Activated CD4-positive, alpha-beta T cell treated with anti-CD3 and anti-CD28 coated beads for 48 hours (primary cell): ENCODE data around the gene RAB37.

Experiments
- DNase-seq: peaks from one replicate; pipeline ENCODE4 v3.0.0-alpha.2; 2020

RAB37 gene

DNA sequence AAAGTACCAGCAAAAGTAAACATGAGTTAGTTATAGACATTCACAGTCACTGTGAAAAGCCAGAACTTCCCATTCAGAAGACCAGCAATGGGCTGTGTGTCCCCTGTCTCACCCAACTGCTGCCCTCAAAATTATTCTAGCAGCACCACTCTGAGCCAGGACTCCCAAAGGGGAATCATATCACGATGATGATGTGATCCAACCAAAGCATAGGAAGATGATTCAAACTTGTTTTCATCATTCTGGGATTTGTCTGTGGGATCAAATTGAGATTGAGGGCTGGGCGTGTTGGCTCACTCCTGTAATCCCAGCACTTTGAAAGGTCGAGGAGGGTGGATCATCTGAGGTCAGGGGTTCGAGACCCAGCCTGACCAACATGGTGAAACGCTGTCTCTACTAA, 45.5 kb downstream of the RAB37 start:
- DNase-seq: no peak

- DNase-seq: no peak
These were observed 47.2 kb downstream of the RAB37 start for GRCh38 chr17:74784125-74784810.

GRCh38 chr17:74785096-74785980, 48.3 kb downstream of the RAB37 start:
- DNase-seq: peak; percentile 66

GRCh38 chr17:74785981-74786360, 48.9 kb downstream of the RAB37 start:
- no peak for DNase-seq

GRCh38 chr17:74786431-74787055, 49.5 kb downstream of the RAB37 start:
- DNase-seq: no peak

DNA sequence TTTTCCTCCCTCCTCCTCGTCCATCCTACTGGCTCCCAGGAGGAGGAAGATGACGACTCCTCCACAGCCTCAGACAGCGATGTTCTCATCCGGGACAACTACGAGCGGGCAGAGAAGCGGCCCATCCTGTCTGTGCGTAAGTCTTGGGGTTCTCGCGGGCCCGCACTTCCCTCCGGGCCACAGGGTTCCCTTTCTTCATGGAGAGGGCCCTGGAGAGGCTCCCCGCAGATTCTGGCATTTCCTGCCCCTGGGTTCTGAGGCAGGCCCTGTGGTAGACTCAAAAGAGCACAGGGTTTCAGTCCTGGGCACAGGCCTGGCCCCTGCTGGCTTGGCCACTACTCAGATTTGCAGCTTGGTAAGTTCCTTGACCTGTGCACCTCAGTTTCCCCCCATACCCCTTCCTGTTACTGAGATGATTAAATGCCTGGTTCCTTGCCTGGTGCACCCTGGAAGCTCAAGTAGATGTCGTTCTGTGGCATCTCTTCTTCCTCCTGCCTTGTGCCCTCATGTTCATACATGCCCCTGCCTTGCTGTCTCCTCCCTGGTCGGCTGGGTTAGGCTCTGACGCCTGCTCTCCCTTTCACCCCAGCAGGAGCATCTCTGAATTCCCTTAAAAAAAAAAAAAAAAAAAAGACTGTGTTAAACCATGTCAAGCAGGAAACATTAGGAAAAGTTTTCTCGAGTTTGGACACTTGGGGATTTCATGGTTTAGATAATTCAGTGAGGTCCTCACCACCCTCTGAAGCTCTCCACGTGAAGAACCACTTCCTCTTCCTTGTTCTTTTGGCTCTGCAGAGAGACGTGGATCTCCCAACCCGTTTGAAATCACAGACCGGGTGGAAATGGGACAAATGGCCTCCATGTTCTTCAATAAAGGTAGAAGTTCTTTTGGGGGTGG, 53.4 kb downstream of the RAB37 start:
- no peak for DNase-seq

DNA sequence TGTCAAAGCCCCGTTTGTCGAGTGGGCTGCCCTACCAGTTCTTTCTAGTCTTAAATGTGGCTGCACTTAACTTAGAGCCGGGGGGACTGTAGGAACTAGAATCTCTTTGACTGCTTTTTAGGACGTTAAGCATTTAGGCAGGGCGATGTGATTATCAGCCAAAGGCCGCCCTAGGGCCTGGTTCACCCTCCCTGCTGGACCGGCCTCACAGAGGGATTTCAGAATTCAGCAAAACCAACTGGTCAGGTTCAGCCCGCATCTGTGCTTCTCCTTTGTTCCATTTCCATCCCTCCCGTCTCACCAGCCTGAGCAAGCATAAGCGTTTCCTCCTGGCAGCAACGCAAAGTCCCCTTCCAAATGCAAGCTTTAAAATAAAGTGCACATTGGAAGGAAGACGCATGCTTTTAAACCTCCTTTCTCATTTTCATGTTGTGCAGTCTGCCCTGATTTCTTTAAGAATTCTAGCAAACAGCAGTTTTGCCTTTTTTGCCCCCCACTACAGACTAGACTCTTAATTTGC, 55.6 kb downstream of the RAB37 start:
- no peak for DNase-seq

DNA sequence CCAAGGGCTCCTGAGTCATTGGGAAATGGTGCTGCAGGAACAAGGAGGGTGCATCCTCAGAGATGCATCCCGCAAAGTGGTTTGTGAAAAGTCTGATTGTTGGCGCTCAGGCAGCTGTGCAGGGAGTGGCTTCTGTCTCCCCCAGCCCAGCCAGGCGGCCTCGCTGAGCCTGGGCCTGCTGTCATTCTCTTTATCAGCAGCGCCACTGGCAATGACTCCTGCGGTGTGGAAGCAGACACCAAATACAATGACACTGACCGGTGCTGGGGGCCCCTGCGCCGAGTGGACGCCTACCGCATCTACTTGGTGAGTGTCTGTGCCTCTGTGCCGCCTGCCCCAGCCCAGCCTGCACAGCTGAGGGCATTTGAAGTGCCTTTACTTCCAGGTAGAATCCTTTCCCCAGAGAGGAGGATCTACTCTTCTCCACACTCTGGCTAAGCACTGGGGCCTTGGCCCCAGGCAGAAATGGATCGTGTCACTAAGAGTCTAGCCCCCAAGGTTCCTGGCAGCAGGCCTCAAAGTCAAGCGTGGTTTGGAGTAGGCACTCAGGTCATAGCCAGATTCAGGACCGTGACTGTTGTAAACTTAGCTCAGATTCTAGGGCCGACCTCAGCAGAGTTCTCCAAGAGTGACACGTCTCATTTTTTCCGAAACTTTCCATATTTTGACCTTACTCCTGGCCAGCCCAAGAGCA, 58.4 kb downstream of the RAB37 start:
- no peak for DNase-seq

DNA sequence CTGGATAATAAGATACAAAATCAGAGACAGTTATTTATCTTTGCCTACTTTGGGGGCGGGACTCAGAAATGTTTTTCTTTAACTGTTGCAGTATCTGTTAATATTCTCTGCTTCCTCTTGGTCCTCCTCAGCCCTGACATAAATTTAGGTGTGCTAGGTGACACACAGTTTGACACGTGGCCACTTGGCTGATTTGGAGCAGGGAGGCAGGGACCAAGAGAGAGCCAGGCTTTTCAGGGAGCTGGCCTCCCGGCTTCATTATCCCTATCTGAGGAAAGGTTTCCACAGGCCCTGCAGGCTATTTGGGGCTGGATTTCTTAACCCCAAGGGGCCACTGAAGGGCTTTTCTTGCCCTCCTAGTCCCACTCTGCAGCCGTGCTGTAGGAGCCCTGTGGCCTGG, 59.2 kb downstream of the RAB37 start:
- DNase-seq: no peak

DNA sequence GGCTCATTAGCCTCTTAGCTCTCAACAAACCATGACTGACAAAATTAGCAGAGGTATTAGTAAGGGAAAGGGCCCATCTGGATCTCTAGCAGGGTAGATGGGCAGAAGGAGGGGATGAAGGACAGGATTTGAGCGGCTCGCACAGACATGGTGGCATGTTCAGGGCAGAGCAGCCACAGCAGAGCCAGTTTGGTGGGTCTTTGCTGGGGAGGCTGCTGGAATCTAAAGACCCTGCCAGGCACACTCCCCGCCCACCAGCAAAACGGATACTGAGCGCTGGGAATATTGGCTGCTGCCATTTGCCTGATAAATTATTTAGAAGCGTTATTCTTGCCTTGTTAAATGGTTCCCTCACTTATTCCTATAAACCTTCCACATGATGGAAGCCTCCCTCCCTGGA, 59.8 kb downstream of the RAB37 start:
- no peak for DNase-seq
